A673 (cell line): ENCODE measurements around the gene ANKMY1.

Source experiments
- EZH2 ChIP-seq: fragments of 200-600 bp; sonication (generic); IDR thresholded peaks from 2 replicates; pipeline ENCODE4 v1.6.1; 2017; ENCODE audit warnings: borderline replicate concordance, low read depth, mild to moderate bottlenecking, mixed read lengths, antibody characterized with exemption, low read length; ENCODE audit not compliant: poor library complexity, severe bottlenecking
- TF ChIP-seq, protein P1 (sequence below): fragments of 300-800, 200-600 bp; sonication (generic); conservative IDR thresholded peaks from 2 replicates; pipeline ENCODE4 v1.5.1; 2017; ENCODE audit warnings: low read depth, mild to moderate bottlenecking, antibody characterized with exemption, low read length, moderate library complexity, mixed read lengths

DNA sequence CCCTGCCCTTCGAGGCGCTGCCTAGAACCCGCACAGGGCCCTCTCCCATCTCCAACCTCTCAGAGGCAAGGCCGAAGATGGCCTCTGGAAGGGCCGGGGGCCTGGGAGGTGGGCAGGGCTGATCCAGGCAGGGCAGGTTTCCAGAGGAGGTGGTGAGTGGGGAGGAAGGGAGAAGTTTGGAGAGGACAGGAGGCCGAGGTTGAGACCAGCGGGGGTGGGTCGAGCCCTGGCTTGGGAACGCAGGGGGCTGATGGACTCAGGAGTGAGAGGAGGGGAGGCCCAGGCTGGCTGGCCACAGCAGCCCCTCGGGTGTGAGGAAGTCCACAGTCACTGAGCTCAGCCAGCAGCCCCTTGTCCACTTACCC lies 39.2 kb upstream of the ANKMY1 start:
- TF ChIP-seq, protein P1, sequence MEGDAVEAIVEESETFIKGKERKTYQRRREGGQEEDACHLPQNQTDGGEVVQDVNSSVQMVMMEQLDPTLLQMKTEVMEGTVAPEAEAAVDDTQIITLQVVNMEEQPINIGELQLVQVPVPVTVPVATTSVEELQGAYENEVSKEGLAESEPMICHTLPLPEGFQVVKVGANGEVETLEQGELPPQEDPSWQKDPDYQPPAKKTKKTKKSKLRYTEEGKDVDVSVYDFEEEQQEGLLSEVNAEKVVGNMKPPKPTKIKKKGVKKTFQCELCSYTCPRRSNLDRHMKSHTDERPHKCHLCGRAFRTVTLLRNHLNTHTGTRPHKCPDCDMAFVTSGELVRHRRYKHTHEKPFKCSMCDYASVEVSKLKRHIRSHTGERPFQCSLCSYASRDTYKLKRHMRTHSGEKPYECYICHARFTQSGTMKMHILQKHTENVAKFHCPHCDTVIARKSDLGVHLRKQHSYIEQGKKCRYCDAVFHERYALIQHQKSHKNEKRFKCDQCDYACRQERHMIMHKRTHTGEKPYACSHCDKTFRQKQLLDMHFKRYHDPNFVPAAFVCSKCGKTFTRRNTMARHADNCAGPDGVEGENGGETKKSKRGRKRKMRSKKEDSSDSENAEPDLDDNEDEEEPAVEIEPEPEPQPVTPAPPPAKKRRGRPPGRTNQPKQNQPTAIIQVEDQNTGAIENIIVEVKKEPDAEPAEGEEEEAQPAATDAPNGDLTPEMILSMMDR: no peak
- TF ChIP-seq EZH2: no peak
